ENCODE data around the gene SPP1.

The SPP1 gene

DNA sequence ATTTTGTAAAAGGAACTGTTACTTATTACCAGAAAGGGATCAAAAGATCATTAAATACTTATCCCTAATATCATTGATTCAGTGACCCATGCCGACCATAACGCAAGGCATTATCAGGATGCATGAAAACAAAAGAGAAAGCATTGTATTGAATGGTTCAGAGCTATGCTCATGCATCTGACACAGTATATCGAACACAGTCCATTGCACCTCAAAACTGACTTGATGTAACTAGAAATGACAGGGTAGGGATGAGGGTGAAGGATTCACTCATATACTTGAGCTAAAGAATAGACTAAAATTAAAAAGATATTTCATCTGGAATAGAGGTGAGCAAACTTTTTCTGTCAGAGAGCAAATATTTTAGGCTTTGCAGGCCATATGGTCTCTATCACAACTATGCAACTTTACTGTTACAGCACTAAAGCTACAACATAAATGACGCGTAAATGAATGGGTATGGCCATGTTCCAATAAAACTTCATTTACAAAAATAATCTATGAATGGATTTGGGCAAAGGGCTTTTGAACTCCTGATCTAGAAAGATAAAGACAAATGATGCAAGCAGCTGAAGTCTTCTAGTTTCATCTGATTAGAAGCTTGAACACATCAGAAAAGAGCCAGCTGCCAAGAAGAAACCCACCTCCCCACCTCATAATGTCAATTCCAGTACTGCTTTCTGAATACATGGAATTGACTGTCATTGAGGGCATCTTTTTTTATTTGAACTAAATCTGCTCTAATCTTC lies 12.9 kb upstream of the SPP1 start:
- POLR2A ChIA-PET (ENCODE audit: low non-redundant PET) = no interaction called here
- TF ChIP-seq, protein P1, sequence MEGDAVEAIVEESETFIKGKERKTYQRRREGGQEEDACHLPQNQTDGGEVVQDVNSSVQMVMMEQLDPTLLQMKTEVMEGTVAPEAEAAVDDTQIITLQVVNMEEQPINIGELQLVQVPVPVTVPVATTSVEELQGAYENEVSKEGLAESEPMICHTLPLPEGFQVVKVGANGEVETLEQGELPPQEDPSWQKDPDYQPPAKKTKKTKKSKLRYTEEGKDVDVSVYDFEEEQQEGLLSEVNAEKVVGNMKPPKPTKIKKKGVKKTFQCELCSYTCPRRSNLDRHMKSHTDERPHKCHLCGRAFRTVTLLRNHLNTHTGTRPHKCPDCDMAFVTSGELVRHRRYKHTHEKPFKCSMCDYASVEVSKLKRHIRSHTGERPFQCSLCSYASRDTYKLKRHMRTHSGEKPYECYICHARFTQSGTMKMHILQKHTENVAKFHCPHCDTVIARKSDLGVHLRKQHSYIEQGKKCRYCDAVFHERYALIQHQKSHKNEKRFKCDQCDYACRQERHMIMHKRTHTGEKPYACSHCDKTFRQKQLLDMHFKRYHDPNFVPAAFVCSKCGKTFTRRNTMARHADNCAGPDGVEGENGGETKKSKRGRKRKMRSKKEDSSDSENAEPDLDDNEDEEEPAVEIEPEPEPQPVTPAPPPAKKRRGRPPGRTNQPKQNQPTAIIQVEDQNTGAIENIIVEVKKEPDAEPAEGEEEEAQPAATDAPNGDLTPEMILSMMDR (conservative IDR thresholded peaks at IDR 0.05; ENCODE audit: low read depth) = no peak
- CTCF ChIA-PET = interaction anchor here (0.5 to 1.3 kb wide), 3 partner anchors 11 to 71 kb away, joined by 3 to 10 read pairs (median 3); no protein-coding TSS in a partner anchor
- no peak for DNase-seq (ENCODE audit: low spot score)
- H3K27ac ChIP-seq = no peak overlapping the region

DNA sequence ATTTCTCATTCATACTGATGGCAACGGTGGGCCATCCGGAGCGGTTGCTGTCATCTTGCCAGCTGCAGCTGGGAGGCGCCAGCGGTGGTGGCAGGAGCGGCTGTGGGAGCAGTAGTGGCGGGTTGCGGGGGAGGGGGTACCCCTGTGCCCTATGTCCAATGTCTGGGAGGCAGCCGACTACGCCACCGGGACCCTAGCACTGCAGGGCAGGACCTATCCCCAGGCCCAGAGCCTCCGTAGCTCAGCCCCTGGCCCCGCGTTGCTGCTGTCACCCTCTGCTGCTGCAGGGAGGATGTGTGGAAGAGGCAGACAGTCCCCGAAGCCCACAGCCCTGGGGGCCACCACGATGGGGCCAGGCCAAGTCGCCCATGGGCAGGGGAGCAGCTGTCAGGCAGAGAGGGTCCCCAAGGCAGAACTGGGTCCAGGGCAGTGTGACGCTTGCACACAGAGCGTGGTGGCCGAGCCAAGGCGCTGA lies 10.0 kb upstream of the SPP1 start:
- DNase-seq (ENCODE audit: low spot score) = no peak
- ChIA-PET POLR2A (ENCODE audit: low non-redundant PET) (no interaction called here), CTCF (interaction anchor here (0.6 kb wide), 1 partner anchor 829 kb away, joined by 3 read pairs; no protein-coding TSS in a partner anchor)
- H3K27ac ChIP-seq = no peak overlapping the region
- TF ChIP-seq, protein P1 (conservative IDR thresholded peaks at IDR 0.05; ENCODE audit: low read depth) = no peak

DNA sequence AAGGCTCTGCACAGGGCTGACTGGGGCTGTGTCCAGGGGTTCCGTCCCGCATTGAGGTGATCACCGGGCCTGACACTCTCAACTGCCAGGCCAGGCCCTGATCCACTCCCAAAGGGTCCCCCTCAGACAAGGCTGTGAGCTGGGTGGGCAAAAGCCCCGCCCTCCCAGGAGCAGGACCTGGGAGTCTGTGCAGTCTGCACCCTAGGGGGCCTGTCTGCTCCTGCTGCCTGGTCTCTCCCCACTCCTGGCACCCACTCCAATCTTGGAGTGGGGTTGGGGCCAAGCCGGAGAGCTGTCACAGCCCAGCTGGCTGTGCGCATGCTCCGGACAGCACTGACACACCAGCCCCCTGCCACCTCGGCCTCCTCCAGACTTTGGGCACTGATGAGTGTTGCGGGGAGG lies 9.4 kb upstream of the SPP1 start:
- no peak overlapping the region for H3K27ac ChIP-seq
- POLR2A ChIA-PET (ENCODE audit: low non-redundant PET) = no interaction called here
- TF ChIP-seq, protein P1 (conservative IDR thresholded peaks at IDR 0.05; ENCODE audit: low read depth) = no peak
- no peak for DNase-seq (ENCODE audit: low spot score)
- CTCF ChIA-PET = interaction anchor here (0.6 kb wide), 1 partner anchor 829 kb away, joined by 3 read pairs; no protein-coding TSS in a partner anchor

- DNase-seq (ENCODE audit: low spot score) = no peak
- CTCF ChIA-PET = interaction anchor here (0.6 kb wide), 1 partner anchor 41 kb away, joined by 4 read pairs; no protein-coding TSS in a partner anchor
- TF ChIP-seq, protein P1 (conservative IDR thresholded peaks at IDR 0.05; ENCODE audit: low read depth) = no peak
- POLR2A ChIA-PET (ENCODE audit: low non-redundant PET) = no interaction called here
- H3K27ac ChIP-seq = no peak overlapping the region
These were observed 8.3 kb upstream of the SPP1 start for GRCh38 chr4:87967193-87967592.

- ChIA-PET POLR2A (ENCODE audit: low non-redundant PET) (no interaction called here), CTCF (no interaction called here)
- TF ChIP-seq, protein P1 (conservative IDR thresholded peaks at IDR 0.05; ENCODE audit: low read depth) = no peak
- no peak overlapping the region for H3K27ac ChIP-seq
- DNase-seq (ENCODE audit: low spot score) = no peak
These were observed 5.4 kb upstream of the SPP1 start for GRCh38 chr4:87970121-87970520.

- ChIA-PET POLR2A (ENCODE audit: low non-redundant PET) (no interaction called here), CTCF (interaction anchor here (0.5 to 0.6 kb wide), 3 partner anchors 9 to 752 kb away, joined by 3 read pairs; no protein-coding TSS in a partner anchor)
- TF ChIP-seq, protein P1 (conservative IDR thresholded peaks at IDR 0.05; ENCODE audit: low read depth) = no peak
- H3K27ac ChIP-seq = no peak overlapping the region
- no peak for DNase-seq (ENCODE audit: low spot score)
These were observed 3.6 kb upstream of the SPP1 start for GRCh38 chr4:87971866-87972265.
